HG03175 (cell line): ENCODE results near the gene ARHGEF2.

ENCODE experiments used
- ATAC-seq: cut with Tn5 transposase; IDR thresholded peaks from one replicate; pipeline ENCODE4 v1.9.1; 2021; ENCODE audit warnings: mild to moderate bottlenecking, moderate library complexity; ENCODE audit not compliant: unreplicated experiment

Gene ARHGEF2

GRCh38 chr1:155978325-155978972 lies at the start of gene ARHGEF2:
Gene ARHGEF2, minus strand, starts transcription at chr1:155978547. Its CDS starts 120 bp downstream, at chr1:155978427.
- peak; percentile 48 for ATAC-seq

- no peak for ATAC-seq
These were observed 48.2 kb upstream of the ARHGEF2 start for GRCh38 chr1:156026588-156026987.

GRCh38 chr1:156025876-156026275 lies 47.5 kb upstream of the ARHGEF2 start:
- ATAC-seq: no peak

GRCh38 chr1:156024801-156025200 lies 46.5 kb upstream of the ARHGEF2 start:
- ATAC-seq: no peak

- no peak for ATAC-seq
These were observed 43.6 kb upstream of the ARHGEF2 start for GRCh38 chr1:156021954-156022353.

- ATAC-seq: no peak
These were observed 42.7 kb upstream of the ARHGEF2 start for GRCh38 chr1:156021093-156021428.

GRCh38 chr1:156020293-156021092 lies 42.1 kb upstream of the ARHGEF2 start, which contains the start of gene SSR2:
Gene SSR2, minus strand, starts transcription at chr1:156020951. Its CDS starts 784 bp downstream, at chr1:156020167.
- ATAC-seq: peak; percentile 96

GRCh38 chr1:156019946-156020292 lies 41.6 kb upstream of the ARHGEF2 start:
- no peak for ATAC-seq

- ATAC-seq: no peak
These were observed 36.5 kb upstream of the ARHGEF2 start for GRCh38 chr1:156014829-156015228.

GRCh38 chr1:156012051-156012817 lies 33.9 kb upstream of the ARHGEF2 start:
- ATAC-seq: peak; percentile 79

GRCh38 chr1:156009404-156009803 lies 31.1 kb upstream of the ARHGEF2 start:
- no peak for ATAC-seq

GRCh38 chr1:156006666-156007376 lies 28.5 kb upstream of the ARHGEF2 start:
- no peak for ATAC-seq

- no peak for ATAC-seq
These were observed 26.7 kb upstream of the ARHGEF2 start for GRCh38 chr1:156004843-156005584.

GRCh38 chr1:156003923-156004188 lies 25.5 kb upstream of the ARHGEF2 start:
- ATAC-seq: no peak

GRCh38 chr1:156002188-156002911 lies 24.0 kb upstream of the ARHGEF2 start:
- ATAC-seq: no peak

- no peak for ATAC-seq
These were observed 23.4 kb upstream of the ARHGEF2 start for GRCh38 chr1:156001662-156002171.

- ATAC-seq: no peak
These were observed 22.8 kb upstream of the ARHGEF2 start for GRCh38 chr1:156001021-156001661.

GRCh38 chr1:155999964-156000363 lies 21.6 kb upstream of the ARHGEF2 start:
- ATAC-seq: no peak

- ATAC-seq: no peak
These were observed 17.8 kb upstream of the ARHGEF2 start for GRCh38 chr1:155996166-155996565.
